H1 (cell line): ENCODE results near the gene POU3F1. TPM values are rescaled to one million over a fixed set of nuclear protein-coding genes. Genes with fewer than 3 reads are reported as not detected.
A peak's percentile ranks its signal among the peaks of the same experiment; 100 is the strongest.

ENCODE experiments used
- CTCF ChIA-PET: fragments of 300-600 bp; sonication (Branson Sonifier 250); formaldehyde crosslinking; loops from one replicate; lab custom pipeline; 2021; ENCODE audit not compliant: partially characterized antibody; lab: Charles Lee
- POLR2A ChIA-PET: fragments of 300-600 bp; sonication (Branson Sonifier 250); formaldehyde crosslinking; loops from one replicate; lab custom pipeline; 2021; ENCODE audit warnings: inconsistent platforms; ENCODE audit not compliant: partially characterized antibody; lab: Charles Lee
- DNase-seq, 2 experiments: peaks; one replicate each; pipeline versions ENCODE4 v3.0.0 to v3.0.0-alpha.2; 2010 to 2022; ENCODE audit warnings: low spot score in 2 of 2, low read depth in 1 of 2, mixed read lengths in 1 of 2
- FAIRE-seq: peaks from 2 replicates; lab custom pipeline; 2011; peaks lifted over from hg19 to GRCh38; lab: Jason Lieb, UNC
- H2AFZ ChIP-seq: 2 replicates; pipeline ENCODE4 v1.8.1; 2012; ENCODE audit warnings: low read length, inconsistent platforms
- H2AK5ac ChIP-seq: 2 replicates; pipeline ENCODE4 v1.6.1; 2013; ENCODE audit warnings: low read depth, low read length
- H2BK120ac ChIP-seq: replicated peaks from 2 replicates; pipeline ENCODE3; 2013; ENCODE audit warnings: low read depth, low read length, inconsistent platforms
- H2BK12ac ChIP-seq: 2 replicates; pipeline ENCODE4 v1.6.1; 2013; ENCODE audit warnings: low read depth, low read length
- H2BK15ac ChIP-seq: 2 replicates; pipeline ENCODE4 v1.6.1; 2013; ENCODE audit warnings: low read length
- H2BK20ac ChIP-seq: 2 replicates; pipeline ENCODE4 v1.6.1; 2013; ENCODE audit warnings: low read length
- H2BK5ac ChIP-seq: 2 replicates; pipeline ENCODE4 v1.6.1; 2013; ENCODE audit warnings: low read depth, low read length
- H3K14ac ChIP-seq: 2 replicates; pipeline ENCODE4 v1.6.1; 2013; ENCODE audit warnings: inconsistent platforms; ENCODE audit not compliant: insufficient read length
- H3K18ac ChIP-seq: 2 replicates; pipeline ENCODE4 v1.6.1; 2013; ENCODE audit warnings: low read length; ENCODE audit errors: extremely low read depth
- H3K23ac ChIP-seq: 2 replicates; pipeline ENCODE4 v1.6.1; 2013; ENCODE audit warnings: inconsistent platforms; ENCODE audit not compliant: insufficient read length
- H3K23me2 ChIP-seq: 2 replicates; pipeline ENCODE4 v1.6.1; 2013; ENCODE audit warnings: low read depth, low read length
- H3K27ac ChIP-seq: 2 replicates; pipeline ENCODE4 v1.6.1; 2011; ENCODE audit warnings: low read depth, low read length, inconsistent platforms
- H3K27me3 ChIP-seq, 4 experiments: replicated peaks in 1 of 4; 1 replicate in 1 of 4; 2 replicates in 3 of 4; pipeline versions ENCODE4 v1.6.1 to v1.8.1; 2011 to 2013; ENCODE audit warnings: low read length in 3 of 4, mild to moderate bottlenecking in 3 of 4, inconsistent platforms in 2 of 4, mixed read lengths in 2 of 4, moderate library complexity in 1 of 4; ENCODE audit not compliant: control insufficient read depth in 3 of 4, insufficient read depth in 3 of 4; ENCODE audit errors: extremely low read depth in 1 of 4
- H3K36me3 ChIP-seq, 4 experiments: 2 replicates each; pipeline versions ENCODE4 v1.6.1 to v1.8.1; 2011 to 2013; ENCODE audit warnings: mild to moderate bottlenecking in 4 of 4, low read length in 3 of 4, moderate library complexity in 2 of 4, control low read depth in 1 of 4, inconsistent platforms in 1 of 4; ENCODE audit not compliant: insufficient read depth in 4 of 4, control insufficient read depth in 2 of 4
- H3K4ac ChIP-seq: replicated peaks from 2 replicates; pipeline ENCODE3; 2013; ENCODE audit warnings: low read length, low read depth, mixed read lengths, inconsistent platforms; ENCODE audit not compliant: insufficient read length
- H3K4me1 ChIP-seq, 4 experiments: replicated peaks in 1 of 4; 1 replicate in 1 of 4; 2 replicates in 3 of 4; pipeline versions ENCODE4 v1.6.1 to v1.8.1; 2011 to 2013; ENCODE audit warnings: low read length in 3 of 4, inconsistent platforms in 2 of 4, mixed read lengths in 1 of 4; ENCODE audit not compliant: insufficient read depth in 4 of 4, control insufficient read depth in 3 of 4
- H3K4me2 ChIP-seq, 2 experiments: 2 replicates each; pipeline versions ENCODE4 v1.6.1 to v1.8.1; 2011 to 2013; ENCODE audit warnings: low read depth in 2 of 2, low read length in 2 of 2, control low read depth in 1 of 2, inconsistent platforms in 1 of 2, mild to moderate bottlenecking in 1 of 2; ENCODE audit not compliant: insufficient read depth in 1 of 2
- H3K4me3 ChIP-seq, 4 experiments: fragments of 200-600, 300-600 bp in 1 of 4; sonication (generic), shearing (Covaris generic), sonication (Bioruptor Twin) in 1 of 4; 2 replicates each; pipeline versions ENCODE4 v1.5.1 to v1.8.1; 2011 to 2016; ENCODE audit warnings: low read length in 4 of 4, low read depth in 3 of 4, control low read depth in 2 of 4, inconsistent platforms in 2 of 4, mild to moderate bottlenecking in 2 of 4, mixed read lengths in 1 of 4, moderate library complexity in 1 of 4; ENCODE audit not compliant: insufficient read depth in 2 of 4; ENCODE audit errors: extremely low read depth in 1 of 4
- H3K56ac ChIP-seq: replicated peaks from 2 replicates; pipeline ENCODE3; 2013; ENCODE audit warnings: low read depth, mild to moderate bottlenecking, mixed read lengths, low read length, inconsistent platforms; ENCODE audit not compliant: insufficient read length
- H3K79me1 ChIP-seq: 2 replicates; pipeline ENCODE4 v1.6.1; 2013; ENCODE audit warnings: low read depth, low read length, control low read depth
- H3K79me2 ChIP-seq, 2 experiments: 2 replicates each; pipeline versions ENCODE4 v1.6.1 to v1.8.1; 2012 to 2013; ENCODE audit warnings: low read length in 2 of 2, mild to moderate bottlenecking in 2 of 2, inconsistent platforms in 1 of 2; ENCODE audit not compliant: insufficient read depth in 2 of 2, control insufficient read depth in 1 of 2
- H3K9ac ChIP-seq, 4 experiments: replicated peaks in 1 of 4; 1 replicate in 1 of 4; 2 replicates in 3 of 4; pipeline versions ENCODE4 v1.6.1 to v1.8.1; 2011 to 2013; ENCODE audit warnings: low read depth in 3 of 4, low read length in 3 of 4, control low read depth in 2 of 4, mild to moderate bottlenecking in 2 of 4, moderate library complexity in 2 of 4, inconsistent platforms in 1 of 4; ENCODE audit errors: extremely low read depth in 1 of 4
- H3K9me3 ChIP-seq, 2 experiments: 2 replicates each; pipeline versions ENCODE4 v1.6.1 to v1.8.1; 2012 to 2013; ENCODE audit warnings: mild to moderate bottlenecking in 2 of 2, moderate library complexity in 2 of 2, control low read depth in 1 of 2, inconsistent platforms in 1 of 2, low read depth in 1 of 2, low read length in 1 of 2, mixed read lengths in 1 of 2; ENCODE audit not compliant: insufficient read depth in 2 of 2
- H4K20me1 ChIP-seq, 2 experiments: replicated peaks in 1 of 2; 2 replicates each; pipeline versions ENCODE3 to v1.8.1; 2011 to 2013; ENCODE audit warnings: inconsistent platforms in 2 of 2, low read length in 2 of 2, mild to moderate bottlenecking in 1 of 2; ENCODE audit not compliant: insufficient read depth in 2 of 2, control insufficient read depth in 1 of 2
- H4K5ac ChIP-seq: 2 replicates; pipeline ENCODE4 v1.6.1; 2013; ENCODE audit warnings: low read length, low read depth, mixed read lengths, inconsistent platforms; ENCODE audit not compliant: insufficient read length
- H4K8ac ChIP-seq: 2 replicates; pipeline ENCODE4 v1.8.0; 2013; ENCODE audit warnings: mild to moderate bottlenecking, moderate library complexity, low read length, inconsistent platforms; ENCODE audit not compliant: insufficient read depth; ENCODE audit errors: extremely low read depth
- H4K91ac ChIP-seq: replicated peaks from 2 replicates; pipeline ENCODE3; 2013; ENCODE audit warnings: low read length, mixed read lengths, inconsistent platforms; ENCODE audit not compliant: insufficient read length
- CTCF ChIP-seq, 3 experiments: IDR thresholded peaks; 1 replicate in 2 of 3; 2 replicates in 1 of 3; pipeline versions ENCODE4 v1.5.1 to v1.6.1; 2011; ENCODE audit warnings: low read length in 3 of 3, mild to moderate bottlenecking in 3 of 3, inconsistent platforms in 2 of 3, low read depth in 1 of 3, moderate library complexity in 1 of 3; ENCODE audit not compliant: insufficient read depth in 1 of 3; ENCODE audit errors: control extremely low read depth in 1 of 3
- JUND ChIP-seq: IDR thresholded peaks from 2 replicates; pipeline ENCODE4 v1.6.1; 2011; ENCODE audit warnings: mild to moderate bottlenecking, improper control_type of control experiment, low read length
- KDM5A ChIP-seq: fragments of 200-600 bp; IDR thresholded peaks from 2 replicates; pipeline ENCODE4 v1.7.1; 2012; ENCODE audit warnings: mild to moderate bottlenecking, low read length, inconsistent platforms, mixed read lengths
- MAFK ChIP-seq: IDR thresholded peaks from 2 replicates; pipeline ENCODE4 v1.6.1; 2012; ENCODE audit warnings: low read depth, mild to moderate bottlenecking, improper control_type of control experiment, low read length
- NRF1 ChIP-seq: IDR thresholded peaks from 2 replicates; pipeline ENCODE4 v1.6.1; 2011; ENCODE audit warnings: mild to moderate bottlenecking, low read depth, low read length, improper control_type of control experiment
- PHF8 ChIP-seq: fragments of 200-600 bp; sonication (generic); conservative IDR thresholded peaks from 2 replicates; pipeline ENCODE4 v1.7.1; 2012; ENCODE audit warnings: low read depth, mild to moderate bottlenecking, inconsistent platforms, low read length, moderate library complexity
- SIN3A ChIP-seq, 2 experiments: IDR thresholded peaks in 1 of 2; conservative IDR thresholded peaks in 1 of 2; 2 replicates each; pipeline ENCODE4 v1.6.1; 2011 to 2012; ENCODE audit warnings: low read length in 2 of 2, improper control_type of control experiment in 1 of 2, low read depth in 1 of 2, mild to moderate bottlenecking in 1 of 2
- SIX5 ChIP-seq: IDR thresholded peaks from 2 replicates; pipeline ENCODE4 v1.6.1; 2011; ENCODE audit warnings: mild to moderate bottlenecking, low read depth, low read length
- TAF1 ChIP-seq: IDR thresholded peaks from 2 replicates; pipeline ENCODE4 v1.6.1; 2011; ENCODE audit warnings: mild to moderate bottlenecking, low read depth, low read length
- YY1 ChIP-seq: IDR thresholded peaks from 2 replicates; pipeline ENCODE4 v1.6.1; 2011; ENCODE audit warnings: low read depth, mild to moderate bottlenecking, low read length
- ZNF274 ChIP-seq: IDR thresholded peaks from 2 replicates; pipeline ENCODE4 v1.7.0; 2012; ENCODE audit warnings: low read length, borderline replicate concordance; ENCODE audit errors: extremely low read depth
- WGBS, 2 experiments: shearing (Covaris generic) in 1 of 2; methylation state at CpG; one replicate each; pipeline versions ENCODE4 v1.1.6 to v1.1.7; 2013 to 2015; ENCODE audit warnings: low lambda C conversion rate in 2 of 2, mixed read lengths in 2 of 2, inconsistent platforms in 1 of 2, low coverage in 1 of 2, missing lambda C conversion rate in 1 of 2; ENCODE audit not compliant: insufficient replicate concordance in 2 of 2, insufficient coverage in 1 of 2, insufficient read length in 1 of 2; ENCODE audit errors: extremely low coverage in 1 of 2, missing lambda C conversion rate in 1 of 2; 5-methylcytosine and 5-hydroxymethylcytosine counted together
- polyA plus RNA-seq, 7 experiments: library from polyadenylated mRNA; depleted of rRNA in 3 of 7; stranded (reverse) in 5 of 7; unstranded in 2 of 7; fragments of >200 nt in 5 of 7; fragments of 200-250 nt in 2 of 7; gene quantifications; 1 replicate in 5 of 7; 2 replicates in 1 of 7; 4 replicates in 1 of 7; pipeline versions ENCODE4 v1.2.1 to v1.2.3, GENCODE V29; 2011 to 2013; ENCODE audit warnings: missing spikeins in 2 of 7, mixed read lengths in 2 of 7
- total RNA-seq: library from RNA; stranded (reverse); fragmentation: NEBNext Ultra II Directional; extraction: Animal tissue kit (Norgen Biotek cat#: 25700); gene quantifications from 2 replicates; pipeline ENCODE4 v1.2.1, GENCODE V29; 2021

The POU3F1 gene
- total and polyA plus RNA-seq, 2 of the 8 experiments (the other 6 are each of a cell fraction or from before 2014, with no cell fraction given): 4.2 to 10.8 TPM

GRCh38 chr1:38028105-38028591 lies 18.4 kb downstream of the POU3F1 start:
- Histone ChIP-seq H3K14ac (no peak overlapping the region), H2BK20ac (no peak overlapping the region), H2AFZ (no peak overlapping the region), H3K9me3 (no peaks in the 10 kb centered on the region), H3K4ac (no peak overlapping the region), H3K4me1 (peaks cover 12 to 36% (median 25%) of the 10 kb centered on the region in 4 experiments), H3K23ac (no peak overlapping the region), H2BK120ac (no peak overlapping the region), H4K8ac (no peak overlapping the region), H2BK12ac (no peak overlapping the region), H3K4me2 (peak overlapping the region; percentile 36 to 57; a peak in 1 of 4 replicates), H3K18ac (no peak overlapping the region), H3K4me3 (no peak overlapping the region), H3K23me2 (no peaks in the 10 kb centered on the region), H3K27me3 (no peaks in the 10 kb centered on the region), H4K91ac (no peak overlapping the region), H2BK5ac (peak overlapping the region; percentile 6; the same call in 1 of the 2 replicates), H3K9ac (no peak overlapping the region), H2BK15ac (0 out of 2 replicates have a peak overlapping the region, but pooled peaks have one; percentile 62), H4K5ac (no peak overlapping the region), H3K56ac (no peak overlapping the region), H2AK5ac (no peak overlapping the region), H3K79me1 (no peaks in the 10 kb centered on the region), H3K36me3 (peaks cover 17 to 24% (median 20%) of the 10 kb centered on the region in 4 experiments), H3K79me2 (no peaks in the 10 kb centered on the region), H4K20me1 (peaks cover 0 to 2% of the 10 kb centered on the region in 2 experiments), H3K27ac (no peak overlapping the region)
- 68% methylated on average over 3 of the region's 3 CpGs; no CpG with 5 or more reads in 1 of the 2 experiments for WGBS, 2 experiments
- POLR2A ChIA-PET: interaction anchor here (0.9 to 6.3 kb wide), 8 partner anchors 13 to 259 kb away, joined by 3 to 59 read pairs (median 7); partner anchors contain the start of genes POU3F1 and UTP11
- DNase-seq (no peak), FAIRE-seq (no peak)
- CTCF ChIA-PET: interaction anchor here (0.6 to 7.2 kb wide), 36 partner anchors 9 to 817 kb away, joined by 3 to 88 read pairs (median 4); no protein-coding TSS in a partner anchor
- TF ChIP-seq CTCF (IDR thresholded peaks at IDR 0.05; ENCODE audit: control extremely low read depth in 1 of 3, insufficient read depth in 1 of 3, low read depth in 1 of 3, low read length in 3 of 3): no peak
- TF ChIP-seq YY1: no peak
- no peak for TF ChIP-seq TAF1
- no peak for TF ChIP-seq SIX5
- TF ChIP-seq PHF8: no peak
- TF ChIP-seq MAFK: no peak
- no peak for TF ChIP-seq JUND
- TF ChIP-seq NRF1: no peak
- no peak for TF ChIP-seq SIN3A (conservative IDR thresholded peaks at IDR 0.05 in 1 of 2, IDR thresholded peaks at IDR 0.05 in 1 of 2; ENCODE audit: low read depth in 1 of 2, low read length in 2 of 2)
- TF ChIP-seq ZNF274: no peak
- TF ChIP-seq KDM5A: no peak
